A549 (cell line): ENCODE results near the gene LUC7L2. TPM values are rescaled to one million over a fixed set of nuclear protein-coding genes. Genes with fewer than 3 reads are reported as not detected.
A peak's percentile ranks its signal among the peaks of the same experiment; 100 is the strongest.
"Not testable (repeated sequence)": the region's sequence is repeated elsewhere in the genome, so short reads cannot be mapped to it uniquely, and the experiment has no call there.

Source experiments
- ATAC-seq, 2 experiments: fragments of 200-7000 bp in 1 of 2; fragments of >200 bp in 1 of 2; cut with Nextera tagmentation in 1 of 2; cut with Tn5 transposase in 1 of 2; 3 replicates each; pipeline versions ENCODE4 v1.8.0 to v1.9.1; 2018 to 2020; ENCODE audit warnings: mild to moderate bottlenecking in 1 of 2, moderate library complexity in 1 of 2
- CTCF ChIA-PET: fragments of 300-600 bp; sonication (Branson Sonifier 250); formaldehyde crosslinking; extraction: SDS; loops from one replicate; lab custom pipeline; 2021; ENCODE audit warnings: antibody characterized with exemption, inconsistent platforms; lab: Yijun Ruan, JAX
- POLR2A ChIA-PET: fragments of 350-600 bp; formaldehyde crosslinking; extraction: SDS; loops from one replicate; lab custom pipeline; 2021; ENCODE audit warnings: antibody characterized with exemption, inconsistent platforms; lab: Yijun Ruan, JAX
- DNase-seq, 2 experiments: peaks; one replicate each; pipeline versions ENCODE4 v3.0.0 to v3.0.0-alpha.2; 2011 to 2016; ENCODE audit warnings: low read depth in 1 of 2, low spot score in 1 of 2
- FAIRE-seq: peaks from 2 replicates; lab custom pipeline; 2011; peaks lifted over from hg19 to GRCh38; lab: Jason Lieb, UNC
- H3K27ac ChIP-seq, 2 experiments: fragments of >200 bp; sonication (Bioruptor Twin); formaldehyde crosslinking; 3 replicates each; pipeline ENCODE4 v1.5.1; 2016 to 2017
- H3K4me1 ChIP-seq: fragments of >200 bp; sonication (Bioruptor Twin); formaldehyde crosslinking; 3 replicates; pipeline ENCODE4 v1.6.1; 2016
- H3K4me2 ChIP-seq: fragments of >200 bp; sonication (Bioruptor Twin); formaldehyde crosslinking; 3 replicates; pipeline ENCODE4 v1.6.1; 2016
- H3K4me3 ChIP-seq: fragments of >200 bp; sonication (Bioruptor Twin); formaldehyde crosslinking; 3 replicates; pipeline ENCODE4 v1.5.1; 2016
- H3K9me3 ChIP-seq: fragments of >200 bp; sonication (Bioruptor Twin); formaldehyde crosslinking; 3 replicates; pipeline ENCODE4 v1.6.1; 2016
- BHLHE40 ChIP-seq: IDR thresholded peaks from 2 replicates; pipeline ENCODE4 v1.6.1; 2012; ENCODE audit warnings: low read depth, low read length, inconsistent platforms
- KDM1A ChIP-seq: fragments of 200-600 bp; sonication (generic); IDR thresholded peaks from 2 replicates; pipeline ENCODE4 v1.6.1; 2016; ENCODE audit warnings: low read depth, mild to moderate bottlenecking
- MYC ChIP-seq: IDR thresholded peaks from 2 replicates; pipeline ENCODE4 v1.6.1; 2012; ENCODE audit warnings: mild to moderate bottlenecking, inconsistent platforms, low read length, improper control_type of control experiment, borderline replicate concordance
- NFE2L2 ChIP-seq: fragments of 150-350 bp; conservative IDR thresholded peaks from 2 replicates; pipeline ENCODE4 v1.6.1; 2014; ENCODE audit warnings: low read length
- NPAS2 ChIP-seq: fragments of 250-450 bp; sonication (Bioruptor Pico); IDR thresholded peaks from 2 replicates; pipeline ENCODE4 v1.8.0; 2022; ENCODE audit warnings: mild to moderate bottlenecking, moderate library complexity, borderline replicate concordance
- POLR2A ChIP-seq: IDR thresholded peaks from 2 replicates; pipeline ENCODE4 v1.6.1; 2012; ENCODE audit warnings: mild to moderate bottlenecking, low read length
- RARB ChIP-seq: fragments of 250-450 bp; sonication (Bioruptor Pico); IDR thresholded peaks from 2 replicates; pipeline ENCODE4 v1.8.0; 2021; ENCODE audit warnings: mild to moderate bottlenecking, moderate library complexity
- TP53 ChIP-seq: fragments of 250-450 bp; sonication (Bioruptor Pico); IDR thresholded peaks from 2 replicates; pipeline ENCODE4 v1.5.0; 2021; ENCODE audit warnings: mild to moderate bottlenecking, moderate library complexity
- ZNF302 ChIP-seq: fragments of 250-450 bp; sonication (Bioruptor Pico); IDR thresholded peaks from 2 replicates; pipeline ENCODE4 v1.9.0; 2021; ENCODE audit warnings: inconsistent platforms, mild to moderate bottlenecking, moderate library complexity
- WGBS: methylation state at CpG from one replicate; pipeline ENCODE4 v1.1.6; 2017; ENCODE audit errors: missing lambda C conversion rate; 5-methylcytosine and 5-hydroxymethylcytosine counted together
- polyA plus RNA-seq, 4 experiments: library from polyadenylated mRNA; depleted of rRNA in 3 of 4; stranded (reverse); fragments of >200 nt; fragmentation: RNase III in 1 of 4; extraction: RNeasy Plus Mini Kit Qiagen cat#74134 plus additional on column Dnase treatment in 1 of 4; gene quantifications; 2 replicates in 3 of 4; 3 replicates in 1 of 4; pipeline ENCODE4 v1.2.3, GENCODE V29; 2011 to 2017
- TF ChIP-seq, protein P1 (sequence below): fragments of >200 bp; sonication (Bioruptor Twin); formaldehyde crosslinking; IDR thresholded peaks from 3 replicates; pipeline ENCODE4 v1.5.1; 2016
- TF ChIP-seq, protein P2 (sequence below): fragments of >200 bp; sonication (Bioruptor Twin); formaldehyde crosslinking; IDR thresholded peaks from 3 replicates; pipeline ENCODE4 v1.6.1; 2016
- TF ChIP-seq, protein P3 (sequence below): fragments of 150-350 bp; IDR thresholded peaks from 2 replicates; pipeline ENCODE4 v1.6.1; 2014; ENCODE audit warnings: low read depth, mild to moderate bottlenecking, low read length
- TF ChIP-seq, protein P4 (sequence below): fragments of 250-450 bp; sonication (Bioruptor Pico); IDR thresholded peaks from 2 replicates; pipeline ENCODE4 v1.5.0; 2020; ENCODE audit warnings: low read depth, mild to moderate bottlenecking, moderate library complexity
- TF ChIP-seq, protein P5 (sequence below): IDR thresholded peaks from 2 replicates; pipeline ENCODE4 v1.6.1; 2012; ENCODE audit warnings: low read depth, borderline replicate concordance

LUC7L2 gene
- polyA plus RNA-seq, 2 of the 4 experiments (the other 2 are of a cell fraction): 49.5 to 75.7 TPM

DNA sequence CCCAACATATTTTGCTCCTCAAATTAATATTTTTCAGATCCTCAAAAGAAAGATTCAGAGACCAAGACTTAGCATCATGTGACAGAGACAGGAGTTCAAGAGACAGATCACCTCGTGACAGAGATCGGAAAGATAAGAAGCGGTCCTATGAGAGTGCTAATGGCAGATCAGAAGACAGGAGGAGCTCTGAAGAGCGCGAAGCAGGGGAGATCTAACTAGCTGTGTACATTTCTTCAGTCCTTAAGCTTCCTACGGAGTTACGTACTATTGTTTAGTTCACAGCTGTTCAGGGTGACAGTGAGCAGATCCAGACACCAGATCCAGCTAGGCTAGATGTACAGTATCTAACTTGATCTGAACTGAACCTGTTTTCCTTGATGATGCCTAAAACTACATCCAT is 62.4 kb downstream of the LUC7L2 start:
- no peak overlapping the region for H3K27ac ChIP-seq
- 85% methylated on average over 7 of the region's 7 CpGs for WGBS
- DNase-seq (no peak), FAIRE-seq (no peak), ATAC-seq (no peak)
- ChIA-PET CTCF (interaction anchor here (0.8 to 6.7 kb wide), 4 partner anchors 8 to 49 kb away, joined by 3 to 63 read pairs (median 5); no protein-coding TSS in a partner anchor), POLR2A (no interaction called here)
- no peak overlapping the region for H3K4me2 ChIP-seq
- H3K4me1 ChIP-seq: no peaks in the 10 kb centered on the region
- no peak overlapping the region for H3K4me3 ChIP-seq
- H3K9me3 ChIP-seq: no peaks in the 10 kb centered on the region
- TF ChIP-seq RARB (CRISPR knock-in tag) (no peak), POLR2A (no peak), BHLHE40 (no peak), ZNF302 (CRISPR knock-in tag) (no peak), MYC (no peak), KDM1A (no peak), NPAS2 (no peak)
- TF ChIP-seq, protein P1, sequence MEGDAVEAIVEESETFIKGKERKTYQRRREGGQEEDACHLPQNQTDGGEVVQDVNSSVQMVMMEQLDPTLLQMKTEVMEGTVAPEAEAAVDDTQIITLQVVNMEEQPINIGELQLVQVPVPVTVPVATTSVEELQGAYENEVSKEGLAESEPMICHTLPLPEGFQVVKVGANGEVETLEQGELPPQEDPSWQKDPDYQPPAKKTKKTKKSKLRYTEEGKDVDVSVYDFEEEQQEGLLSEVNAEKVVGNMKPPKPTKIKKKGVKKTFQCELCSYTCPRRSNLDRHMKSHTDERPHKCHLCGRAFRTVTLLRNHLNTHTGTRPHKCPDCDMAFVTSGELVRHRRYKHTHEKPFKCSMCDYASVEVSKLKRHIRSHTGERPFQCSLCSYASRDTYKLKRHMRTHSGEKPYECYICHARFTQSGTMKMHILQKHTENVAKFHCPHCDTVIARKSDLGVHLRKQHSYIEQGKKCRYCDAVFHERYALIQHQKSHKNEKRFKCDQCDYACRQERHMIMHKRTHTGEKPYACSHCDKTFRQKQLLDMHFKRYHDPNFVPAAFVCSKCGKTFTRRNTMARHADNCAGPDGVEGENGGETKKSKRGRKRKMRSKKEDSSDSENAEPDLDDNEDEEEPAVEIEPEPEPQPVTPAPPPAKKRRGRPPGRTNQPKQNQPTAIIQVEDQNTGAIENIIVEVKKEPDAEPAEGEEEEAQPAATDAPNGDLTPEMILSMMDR: no peak
- TF ChIP-seq, protein P2, sequence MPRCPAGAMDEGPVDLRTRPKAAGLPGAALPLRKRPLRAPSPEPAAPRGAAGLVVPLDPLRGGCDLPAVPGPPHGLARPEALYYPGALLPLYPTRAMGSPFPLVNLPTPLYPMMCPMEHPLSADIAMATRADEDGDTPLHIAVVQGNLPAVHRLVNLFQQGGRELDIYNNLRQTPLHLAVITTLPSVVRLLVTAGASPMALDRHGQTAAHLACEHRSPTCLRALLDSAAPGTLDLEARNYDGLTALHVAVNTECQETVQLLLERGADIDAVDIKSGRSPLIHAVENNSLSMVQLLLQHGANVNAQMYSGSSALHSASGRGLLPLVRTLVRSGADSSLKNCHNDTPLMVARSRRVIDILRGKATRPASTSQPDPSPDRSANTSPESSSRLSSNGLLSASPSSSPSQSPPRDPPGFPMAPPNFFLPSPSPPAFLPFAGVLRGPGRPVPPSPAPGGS: no peak

DNA sequence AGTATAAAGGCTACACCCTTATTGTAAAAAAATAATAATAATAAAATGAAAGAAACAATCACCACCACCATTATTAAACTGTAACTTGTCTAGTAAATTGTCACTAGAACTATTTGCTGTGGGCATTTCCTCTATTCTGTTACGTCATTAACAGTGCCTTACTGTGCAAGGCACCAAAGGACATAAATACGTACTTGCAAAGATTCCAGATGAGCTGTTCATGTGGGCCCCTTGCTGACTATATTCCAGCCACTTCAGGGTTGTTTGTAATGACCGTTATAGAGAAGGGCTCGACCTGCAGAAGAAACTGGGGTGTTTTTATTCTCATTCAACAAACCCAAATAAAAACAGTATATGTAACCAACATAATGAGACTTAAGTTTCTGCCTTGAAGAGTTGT is 63.4 kb downstream of the LUC7L2 start:
- ChIA-PET CTCF (interaction anchor here (0.8 to 6.7 kb wide), 4 partner anchors 8 to 50 kb away, joined by 3 to 63 read pairs (median 5); no protein-coding TSS in a partner anchor), POLR2A (no interaction called here)
- WGBS: 90% methylated on average over 4 of the region's 4 CpGs
- DNase-seq (no peak), ATAC-seq (no peak), FAIRE-seq (no peak)
- Histone ChIP-seq H3K27ac (no peak overlapping the region), H3K4me1 (no peaks in the 10 kb centered on the region), H3K4me3 (no peak overlapping the region), H3K9me3 (no peaks in the 10 kb centered on the region), H3K4me2 (no peak overlapping the region)
- TF ChIP-seq, protein P3, sequence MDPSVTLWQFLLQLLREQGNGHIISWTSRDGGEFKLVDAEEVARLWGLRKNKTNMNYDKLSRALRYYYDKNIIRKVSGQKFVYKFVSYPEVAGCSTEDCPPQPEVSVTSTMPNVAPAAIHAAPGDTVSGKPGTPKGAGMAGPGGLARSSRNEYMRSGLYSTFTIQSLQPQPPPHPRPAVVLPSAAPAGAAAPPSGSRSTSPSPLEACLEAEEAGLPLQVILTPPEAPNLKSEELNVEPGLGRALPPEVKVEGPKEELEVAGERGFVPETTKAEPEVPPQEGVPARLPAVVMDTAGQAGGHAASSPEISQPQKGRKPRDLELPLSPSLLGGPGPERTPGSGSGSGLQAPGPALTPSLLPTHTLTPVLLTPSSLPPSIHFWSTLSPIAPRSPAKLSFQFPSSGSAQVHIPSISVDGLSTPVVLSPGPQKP: no peak
- TF ChIP-seq, protein P4, sequence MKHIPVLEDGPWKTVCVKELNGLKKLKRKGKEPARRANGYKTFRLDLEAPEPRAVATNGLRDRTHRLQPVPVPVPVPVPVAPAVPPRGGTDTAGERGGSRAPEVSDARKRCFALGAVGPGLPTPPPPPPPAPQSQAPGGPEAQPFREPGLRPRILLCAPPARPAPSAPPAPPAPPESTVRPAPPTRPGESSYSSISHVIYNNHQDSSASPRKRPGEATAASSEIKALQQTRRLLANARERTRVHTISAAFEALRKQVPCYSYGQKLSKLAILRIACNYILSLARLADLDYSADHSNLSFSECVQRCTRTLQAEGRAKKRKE (CRISPR knock-in tag): no peak
- TF ChIP-seq, protein P5, sequence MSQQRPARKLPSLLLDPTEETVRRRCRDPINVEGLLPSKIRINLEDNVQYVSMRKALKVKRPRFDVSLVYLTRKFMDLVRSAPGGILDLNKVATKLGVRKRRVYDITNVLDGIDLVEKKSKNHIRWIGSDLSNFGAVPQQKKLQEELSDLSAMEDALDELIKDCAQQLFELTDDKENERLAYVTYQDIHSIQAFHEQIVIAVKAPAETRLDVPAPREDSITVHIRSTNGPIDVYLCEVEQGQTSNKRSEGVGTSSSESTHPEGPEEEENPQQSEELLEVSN: no peak
- TF ChIP-seq NFE2L2: no peak
- no peak for TF ChIP-seq TP53 (CRISPR knock-in tag)

DNA sequence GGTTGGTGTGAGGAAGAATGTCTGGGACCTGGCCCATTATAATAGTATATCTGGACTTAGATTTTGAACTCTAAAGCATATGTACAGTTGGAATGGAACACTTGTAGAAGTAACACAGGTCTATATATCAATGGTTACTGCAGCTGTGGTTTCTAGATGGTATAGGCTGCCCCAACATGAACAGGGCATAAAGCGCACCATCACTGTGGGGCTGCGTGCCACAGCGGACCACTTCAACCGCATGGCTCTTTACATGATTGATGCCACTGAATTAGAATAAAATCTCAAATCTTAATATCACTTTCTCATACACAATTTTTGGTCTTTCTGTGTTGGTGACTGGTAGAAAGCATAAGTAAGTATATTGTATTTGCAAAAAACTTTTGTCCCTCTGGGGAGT is 64.3 kb downstream of the LUC7L2 start:
- Histone ChIP-seq H3K27ac (no peak overlapping the region), H3K4me1 (no peaks in the 10 kb centered on the region), H3K9me3 (no peaks in the 10 kb centered on the region), H3K4me2 (no peak overlapping the region), H3K4me3 (no peak overlapping the region)
- WGBS: 98% methylated on average over 4 of the region's 4 CpGs
- ChIA-PET POLR2A (no interaction called here), CTCF (interaction anchor here (0.5 to 6.7 kb wide), 2 partner anchors 9 to 10 kb away, joined by 3 to 63 read pairs; no protein-coding TSS in a partner anchor)
- ATAC-seq: 0 out of 6 replicates have a peak, but pooled peaks have one; percentile 14 to 16
- TF ChIP-seq, protein P3: no peak
- TF ChIP-seq, all 56 proteins: peak for 0
- FAIRE-seq (no peak), DNase-seq (no peak)

DNA sequence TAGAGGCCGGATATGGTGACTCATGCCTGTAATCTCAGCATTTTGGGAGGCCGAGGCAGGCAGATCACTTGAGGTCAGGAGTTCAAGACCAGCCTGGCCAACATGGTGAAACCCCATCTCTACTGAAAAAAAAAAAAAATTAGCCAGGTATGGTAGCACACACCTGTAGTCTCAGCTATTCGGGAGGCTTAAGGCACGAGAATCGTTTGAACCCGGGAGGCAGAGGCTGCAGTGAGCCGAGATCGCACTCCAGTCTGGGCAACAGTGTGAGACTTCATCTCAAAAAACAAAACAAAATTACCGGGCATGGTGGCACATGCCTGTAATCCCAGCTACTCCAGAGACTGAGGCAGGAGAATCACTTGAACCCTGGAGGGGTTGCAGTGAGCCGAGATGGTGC is 66.0 kb downstream of the LUC7L2 start:
- not testable (repeated sequence) for ATAC-seq, H3K4me1 ChIP-seq, H3K27ac ChIP-seq, H3K9me3 ChIP-seq, H3K4me2 ChIP-seq, FAIRE-seq, DNase-seq, H3K4me3 ChIP-seq
- ChIA-PET POLR2A (interaction anchor here (0.6 to 0.8 kb wide), 4 partner anchors 52 to 750 kb away, joined by 3 to 9 read pairs (median 4); no protein-coding TSS in a partner anchor), CTCF (interaction anchor here (0.6 to 6.7 kb wide), 3 partner anchors 8 to 32 kb away, joined by 3 to 63 read pairs (median 6); no protein-coding TSS in a partner anchor)
- WGBS: 94% methylated on average over 10 of the region's 10 CpGs
